MM.1S (cell line): ENCODE data around the gene SPCS3.

ENCODE experiments used
- DNase-seq: peaks from one replicate; pipeline ENCODE4 v3.0.0-alpha.2; 2015
- H2AFZ ChIP-seq: fragments of 300-600 bp; sonication (generic); 2 replicates; pipeline ENCODE4 v1.6.0; 2016; ENCODE audit warnings: antibody characterized with exemption, low read length
- H3F3A ChIP-seq: fragments of 300-600 bp; sonication (generic); 2 replicates; pipeline ENCODE4 v1.6.1; 2016; ENCODE audit warnings: mild to moderate bottlenecking, antibody characterized with exemption, low read length, moderate library complexity, mixed read lengths; ENCODE audit not compliant: insufficient read depth
- H3K27ac ChIP-seq: fragments of 300-600 bp; sonication (generic); 2 replicates; pipeline ENCODE4 v1.5.1; 2016; ENCODE audit warnings: mild to moderate bottlenecking, low read length
- H3K27me3 ChIP-seq: fragments of 300-600 bp; sonication (generic); replicated peaks from 2 replicates; pipeline ENCODE4 v1.6.0; 2016; ENCODE audit warnings: low read length; ENCODE audit not compliant: insufficient read depth
- H3K36me3 ChIP-seq: fragments of 300-600 bp; sonication (generic); replicated peaks from 2 replicates; pipeline ENCODE4 v1.6.1; 2016; ENCODE audit warnings: mild to moderate bottlenecking, low read length, mixed read lengths; ENCODE audit not compliant: insufficient read depth
- H3K4me1 ChIP-seq: fragments of 300-600 bp; sonication (generic); 2 replicates; pipeline ENCODE4 v1.6.1; 2016; ENCODE audit warnings: low read length, mixed read lengths
- H3K4me2 ChIP-seq: fragments of 300-600 bp; sonication (generic); 2 replicates; pipeline ENCODE4 v1.6.0; 2016; ENCODE audit warnings: low read depth, low read length
- H3K4me3 ChIP-seq: fragments of 300-600 bp; sonication (generic); 2 replicates; pipeline ENCODE4 v1.5.1; 2016; ENCODE audit warnings: low read length, mixed read lengths
- H3K79me2 ChIP-seq: fragments of 300-600 bp; sonication (generic); 2 replicates; pipeline ENCODE4 v1.6.1; 2016; ENCODE audit warnings: mixed run types, low read length, mixed read lengths
- H3K9ac ChIP-seq: fragments of 300-600 bp; sonication (generic); 2 replicates; pipeline ENCODE4 v1.6.1; 2016; ENCODE audit warnings: low read length, mixed read lengths
- H3K9me2 ChIP-seq: fragments of 300-600 bp; sonication (generic); replicated peaks from 2 replicates; pipeline ENCODE4 v1.6.1; 2016; ENCODE audit warnings: mild to moderate bottlenecking, low read length, mixed read lengths; ENCODE audit not compliant: insufficient read depth
- H3K9me3 ChIP-seq: fragments of 300-600 bp; sonication (generic); replicated peaks from 2 replicates; pipeline ENCODE4 v1.6.1; 2016; ENCODE audit warnings: mild to moderate bottlenecking, low read length, mixed read lengths; ENCODE audit not compliant: insufficient read depth
- H4K20me1 ChIP-seq: fragments of 300-600 bp; sonication (generic); 2 replicates; pipeline ENCODE4 v1.6.1; 2016; ENCODE audit warnings: mild to moderate bottlenecking, low read length, moderate library complexity, mixed read lengths; ENCODE audit not compliant: insufficient read depth
- CTCF ChIP-seq: fragments of 300-600 bp; sonication (generic); IDR thresholded peaks from 2 replicates; pipeline ENCODE4 v1.5.1; 2016; ENCODE audit warnings: antibody characterized with exemption, low read length, mixed read lengths
- EZH2 ChIP-seq: fragments of 300-600 bp; sonication (generic); optimal IDR thresholded peaks from 2 replicates; pipeline ENCODE3; 2017; ENCODE audit warnings: low read depth, mild to moderate bottlenecking, antibody characterized with exemption, low read length, mixed read lengths
- EZH2phosphoT487 ChIP-seq: fragments of 300-600 bp; sonication (generic); IDR thresholded peaks from 2 replicates; pipeline ENCODE4 v1.6.1; 2018; ENCODE audit warnings: antibody characterized with exemption, low read length

Gene SPCS3

GRCh38 chr4:176306837-176307665 is 12.7 kb upstream of the SPCS3 start:
- H3F3A ChIP-seq: peaks cover 24% of the 10 kb centered on the region
- peaks cover 32% of the 10 kb centered on the region for H3K4me1 ChIP-seq
- H3K79me2 ChIP-seq: no peaks in the 10 kb centered on the region
- H3K4me2 ChIP-seq: no peak overlapping the region
- no peaks in the 10 kb centered on the region for H4K20me1 ChIP-seq
- no peak overlapping the region for H3K9ac ChIP-seq
- H2AFZ ChIP-seq: no peak overlapping the region
- TF ChIP-seq EZH2 (no peak), EZH2phosphoT487 (no peak), CTCF (no peak)
- no peaks in the 10 kb centered on the region for H3K9me2 ChIP-seq
- no peaks in the 10 kb centered on the region for H3K9me3 ChIP-seq
- no peak overlapping the region for H3K4me3 ChIP-seq
- no peaks in the 10 kb centered on the region for H3K36me3 ChIP-seq
- no peak overlapping the region for H3K27ac ChIP-seq
- DNase-seq: no peak
- no peaks in the 10 kb centered on the region for H3K27me3 ChIP-seq

- Histone ChIP-seq H3K79me2 (no peaks in the 10 kb centered on the region), H3K4me1 (peaks cover 32% of the 10 kb centered on the region), H3K27ac (peak overlapping the region; percentile 94; the same call in 1 of the 2 replicates), H3K9me3 (no peaks in the 10 kb centered on the region), H3K27me3 (no peaks in the 10 kb centered on the region), H2AFZ (no peak overlapping the region), H3K9me2 (no peaks in the 10 kb centered on the region), H3K4me3 (no peak overlapping the region), H4K20me1 (no peaks in the 10 kb centered on the region), H3F3A (peaks cover 24% of the 10 kb centered on the region), H3K4me2 (peak overlapping the region; percentile 81; the same call in 1 of the 2 replicates), H3K36me3 (no peaks in the 10 kb centered on the region), H3K9ac (no peak overlapping the region)
- no peak for DNase-seq
- TF ChIP-seq EZH2phosphoT487 (no peak), EZH2 (no peak), CTCF (no peak)
Measured at GRCh38 chr4:176307666-176307930, 12.2 kb upstream of the SPCS3 start.

GRCh38 chr4:176308441-176308840 is 11.3 kb upstream of the SPCS3 start:
- H2AFZ ChIP-seq: 0 out of 2 replicates have a peak overlapping the region, but pooled peaks have one; percentile 12
- H3K9me2 ChIP-seq: no peaks in the 10 kb centered on the region
- no peaks in the 10 kb centered on the region for H3K36me3 ChIP-seq
- no peak for TF ChIP-seq EZH2phosphoT487
- no peak for TF ChIP-seq CTCF
- no peak for TF ChIP-seq EZH2
- peak overlapping the region; percentile 41; the same call in 1 of the 2 replicates for H3K4me3 ChIP-seq
- H3K9me3 ChIP-seq: no peaks in the 10 kb centered on the region
- no peaks in the 10 kb centered on the region for H4K20me1 ChIP-seq
- H3K27ac ChIP-seq: peak overlapping the region; percentile 94
- peaks cover 24% of the 10 kb centered on the region for H3F3A ChIP-seq
- H3K4me2 ChIP-seq: peak overlapping the region; percentile 81
- peak; percentile 78 for DNase-seq
- peak overlapping the region; percentile 52 for H3K9ac ChIP-seq
- H3K27me3 ChIP-seq: no peaks in the 10 kb centered on the region
- H3K4me1 ChIP-seq: peaks cover 32% of the 10 kb centered on the region
- no peaks in the 10 kb centered on the region for H3K79me2 ChIP-seq
